ENCODE measurements around the gene INAVA.

GRCh38 chr1:200874694-200875093 is 20.0 kb upstream of the INAVA start:
- TF ChIP-seq, protein P1, sequence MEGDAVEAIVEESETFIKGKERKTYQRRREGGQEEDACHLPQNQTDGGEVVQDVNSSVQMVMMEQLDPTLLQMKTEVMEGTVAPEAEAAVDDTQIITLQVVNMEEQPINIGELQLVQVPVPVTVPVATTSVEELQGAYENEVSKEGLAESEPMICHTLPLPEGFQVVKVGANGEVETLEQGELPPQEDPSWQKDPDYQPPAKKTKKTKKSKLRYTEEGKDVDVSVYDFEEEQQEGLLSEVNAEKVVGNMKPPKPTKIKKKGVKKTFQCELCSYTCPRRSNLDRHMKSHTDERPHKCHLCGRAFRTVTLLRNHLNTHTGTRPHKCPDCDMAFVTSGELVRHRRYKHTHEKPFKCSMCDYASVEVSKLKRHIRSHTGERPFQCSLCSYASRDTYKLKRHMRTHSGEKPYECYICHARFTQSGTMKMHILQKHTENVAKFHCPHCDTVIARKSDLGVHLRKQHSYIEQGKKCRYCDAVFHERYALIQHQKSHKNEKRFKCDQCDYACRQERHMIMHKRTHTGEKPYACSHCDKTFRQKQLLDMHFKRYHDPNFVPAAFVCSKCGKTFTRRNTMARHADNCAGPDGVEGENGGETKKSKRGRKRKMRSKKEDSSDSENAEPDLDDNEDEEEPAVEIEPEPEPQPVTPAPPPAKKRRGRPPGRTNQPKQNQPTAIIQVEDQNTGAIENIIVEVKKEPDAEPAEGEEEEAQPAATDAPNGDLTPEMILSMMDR (IDR thresholded peaks at IDR 0.05): no peak
- TF ChIP-seq POLR2A (IDR thresholded peaks at IDR 0.05): no peak
- TF ChIP-seq POLR2AphosphoS5 (IDR thresholded peaks at IDR 0.05; ENCODE audit: insufficient read depth in 1 of 2, low read depth in 1 of 2): no peak
